ENCODE measurements around the gene MYH15.

MYH15 gene

DNA sequence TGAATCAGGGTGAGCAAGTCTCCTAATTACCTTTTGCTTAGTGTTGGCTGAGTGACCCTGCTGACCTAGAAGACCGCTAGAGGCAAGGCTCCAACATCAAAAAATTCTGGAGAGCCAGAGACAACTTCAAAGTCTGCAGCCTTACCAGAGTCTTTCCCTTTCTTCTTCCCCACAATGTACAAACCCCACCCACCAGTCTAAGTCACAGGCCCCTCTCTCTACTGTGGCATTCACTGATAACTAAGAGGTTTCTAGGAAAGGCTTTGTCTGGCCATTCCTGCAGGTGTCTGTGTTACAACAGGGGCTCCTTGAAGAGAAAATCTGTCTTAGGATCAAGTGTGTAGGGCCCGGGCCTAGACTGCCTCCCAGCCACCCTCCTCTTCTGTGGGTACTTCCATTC is 525 bp downstream of the MYH15 start:
- no peak for DNase-seq (ENCODE audit: low read depth in 2 of 2)

GRCh38 chr3:108509263-108509662 is 1.1 kb downstream of the MYH15 start:
- no peak for DNase-seq (ENCODE audit: low read depth in 2 of 2)

DNA sequence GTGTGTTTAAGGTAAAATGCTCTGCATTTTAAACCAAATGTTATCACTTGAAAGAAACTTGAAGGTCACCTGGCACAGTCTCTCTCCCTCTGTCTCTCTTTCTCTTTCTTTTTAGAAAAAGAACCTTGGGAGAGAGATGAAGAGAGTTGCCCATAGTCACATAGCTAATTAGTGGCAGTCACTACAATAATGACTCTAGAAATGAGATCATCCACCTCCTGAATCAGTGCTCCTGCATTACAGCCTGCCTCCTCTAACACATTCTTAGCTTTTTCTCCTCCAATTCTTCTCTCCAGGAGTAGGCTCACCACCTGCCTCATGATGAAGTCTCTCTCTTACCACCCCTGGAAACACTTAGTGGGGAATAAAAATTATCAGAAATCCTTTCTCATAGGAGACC is 2.5 kb downstream of the MYH15 start:
- DNase-seq (ENCODE audit: low read depth in 2 of 2): no peak

DNA sequence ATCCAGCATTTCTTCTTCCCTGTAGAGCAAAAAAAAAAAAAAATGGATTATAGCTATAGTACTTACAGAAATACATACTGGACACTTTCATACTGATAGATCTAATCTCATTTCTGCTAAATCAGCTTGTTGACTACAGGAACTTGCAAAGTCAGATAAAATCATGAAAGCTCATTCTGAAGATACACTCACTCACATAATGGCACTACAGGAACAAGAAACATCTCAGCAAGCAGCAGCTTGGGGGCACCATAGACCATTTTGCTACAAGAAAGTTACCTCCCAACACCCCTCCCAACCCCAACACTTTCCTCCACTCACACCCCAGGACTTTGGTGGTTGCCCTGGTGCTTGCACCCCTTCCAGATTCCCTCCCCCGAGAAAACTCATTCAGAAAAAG is 4.6 kb downstream of the MYH15 start:
- no peak for DNase-seq (ENCODE audit: low read depth in 2 of 2)

DNA sequence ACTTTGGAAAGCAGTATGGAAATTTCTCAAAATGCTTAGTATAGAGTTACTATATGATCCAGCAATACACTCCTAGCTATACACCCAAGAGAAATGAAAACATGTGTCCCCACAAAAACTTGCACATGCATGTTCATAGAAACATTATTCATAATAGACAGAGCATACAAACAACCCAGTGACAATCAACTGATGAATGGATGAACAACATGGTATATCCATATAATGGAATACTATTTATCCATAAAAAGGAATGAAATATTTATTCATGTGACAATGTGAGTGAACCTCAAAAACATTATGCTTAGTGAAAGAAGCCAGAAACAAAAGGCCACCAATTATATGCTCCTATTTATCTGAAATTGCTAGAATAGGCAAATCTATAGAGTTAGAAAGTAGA is 6.7 kb downstream of the MYH15 start:
- no peak for DNase-seq (ENCODE audit: low read depth in 2 of 2)

DNA sequence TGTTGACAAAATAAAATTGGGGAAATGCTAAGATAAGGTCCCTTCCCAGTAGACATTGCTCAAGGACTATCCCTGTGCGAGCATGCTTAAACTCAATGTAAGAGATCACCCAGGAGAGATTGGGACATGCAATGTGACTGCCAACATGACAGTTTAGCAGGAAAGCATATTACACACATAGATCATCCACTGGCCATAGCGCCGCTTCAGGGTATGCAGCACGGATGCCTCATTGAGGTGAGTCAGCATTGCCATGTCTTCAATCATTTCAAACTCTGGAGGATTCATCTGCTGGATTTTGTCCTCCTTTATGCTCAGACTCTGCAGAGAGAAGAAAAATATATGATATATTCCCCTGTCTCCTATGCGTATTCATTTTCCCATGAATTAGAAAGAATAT is 8.9 kb downstream of the MYH15 start:
- DNase-seq (ENCODE audit: low read depth in 2 of 2): no peak

DNA sequence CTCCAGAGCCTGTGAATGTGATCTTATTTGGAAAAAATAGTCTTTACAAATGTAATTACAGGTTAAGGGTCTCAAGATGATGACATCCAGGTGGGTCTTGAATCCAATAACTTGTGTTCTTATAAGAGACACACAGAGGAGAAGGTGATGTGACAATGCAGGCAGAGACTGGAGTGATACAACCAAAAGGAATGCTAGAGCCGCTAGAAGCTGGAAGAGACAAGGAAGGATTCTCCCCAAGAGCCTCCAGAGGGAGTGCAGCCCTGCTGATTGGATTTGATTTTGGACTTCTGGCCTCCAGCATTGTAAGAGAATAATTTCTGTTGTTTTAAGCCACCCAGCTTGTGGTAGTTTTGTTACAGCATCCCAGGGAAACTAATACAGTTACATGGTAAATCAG is 9.7 kb downstream of the MYH15 start:
- no peak for DNase-seq (ENCODE audit: low read depth in 2 of 2)

GRCh38 chr3:108497271-108497670 is 13.1 kb downstream of the MYH15 start:
- DNase-seq (ENCODE audit: low read depth in 2 of 2): no peak

GRCh38 chr3:108495717-108496116 is 14.7 kb downstream of the MYH15 start:
- DNase-seq (ENCODE audit: low read depth in 2 of 2): no peak

- no peak for DNase-seq (ENCODE audit: low read depth in 2 of 2)
Observed at GRCh38 chr3:108494906-108495531, 15.4 kb downstream of the MYH15 start.

- DNase-seq (ENCODE audit: low read depth in 2 of 2): no peak
Observed at GRCh38 chr3:108493862-108494261, 16.5 kb downstream of the MYH15 start.

GRCh38 chr3:108491456-108491855 is 18.9 kb downstream of the MYH15 start:
- no peak for DNase-seq (ENCODE audit: low read depth in 2 of 2)

DNA sequence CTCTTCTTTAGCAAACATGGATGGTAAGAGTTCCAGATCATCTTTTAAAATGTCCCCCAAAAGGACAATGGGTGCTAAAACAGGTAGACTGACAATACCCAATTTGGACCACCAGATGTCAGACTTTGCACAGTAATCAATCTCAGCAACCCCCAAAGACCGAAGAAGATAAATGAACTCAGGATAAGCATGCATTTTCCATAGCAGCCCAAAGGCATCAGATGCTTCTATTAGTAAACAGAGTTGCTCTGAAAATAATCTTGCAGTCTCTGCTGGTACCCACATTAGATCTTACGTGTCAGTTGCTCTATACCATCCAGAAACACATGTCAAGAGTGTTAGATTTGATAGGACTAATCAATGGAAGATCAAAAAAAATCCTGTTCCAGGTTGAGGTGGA is 20.6 kb downstream of the MYH15 start:
- no peak for DNase-seq (ENCODE audit: low read depth in 2 of 2)

DNA sequence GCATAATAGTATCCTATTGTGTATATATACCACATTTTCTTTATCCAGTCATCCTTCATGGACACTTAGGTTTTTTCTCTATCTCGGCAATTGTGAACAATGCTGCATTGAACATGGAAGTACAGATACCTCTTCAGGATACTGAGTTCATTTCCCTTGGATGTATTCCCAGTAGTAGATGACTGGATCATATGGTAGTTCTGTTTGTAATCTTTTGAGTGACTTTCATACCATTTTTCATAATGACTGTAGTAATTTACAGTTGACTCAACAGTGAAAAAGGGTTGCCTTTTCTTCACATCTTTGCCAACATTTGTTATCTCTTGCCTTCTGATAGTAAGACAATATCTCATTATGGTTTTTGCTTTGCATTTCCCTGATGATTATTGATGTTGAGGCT is 21.8 kb downstream of the MYH15 start:
- no peak for DNase-seq (ENCODE audit: low read depth in 2 of 2)

- DNase-seq (ENCODE audit: low read depth in 2 of 2): no peak
Observed at GRCh38 chr3:108487439-108487838, 23.0 kb downstream of the MYH15 start.

GRCh38 chr3:108486941-108487340 is 23.5 kb downstream of the MYH15 start:
- no peak for DNase-seq (ENCODE audit: low read depth in 2 of 2)

DNA sequence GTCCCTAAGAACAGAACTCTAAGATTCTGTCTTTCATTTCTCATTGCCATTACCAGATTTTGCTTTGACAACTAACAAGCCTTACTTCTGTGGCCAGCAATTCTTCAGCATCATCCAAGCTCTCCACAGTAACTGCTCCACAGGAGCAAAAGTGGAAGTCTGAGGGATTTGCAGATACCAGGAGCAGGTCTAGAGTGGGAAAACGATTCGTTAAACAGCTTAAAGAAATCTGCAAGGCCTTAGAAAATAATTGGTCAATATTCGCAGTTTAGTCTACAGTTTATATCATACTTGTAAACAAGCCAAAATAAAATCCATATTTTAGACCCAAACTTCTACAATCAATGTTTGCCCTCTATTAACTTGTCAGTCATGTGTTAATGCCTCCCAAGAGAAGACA is 24.1 kb downstream of the MYH15 start:
- DNase-seq (ENCODE audit: low read depth in 2 of 2): no peak

DNA sequence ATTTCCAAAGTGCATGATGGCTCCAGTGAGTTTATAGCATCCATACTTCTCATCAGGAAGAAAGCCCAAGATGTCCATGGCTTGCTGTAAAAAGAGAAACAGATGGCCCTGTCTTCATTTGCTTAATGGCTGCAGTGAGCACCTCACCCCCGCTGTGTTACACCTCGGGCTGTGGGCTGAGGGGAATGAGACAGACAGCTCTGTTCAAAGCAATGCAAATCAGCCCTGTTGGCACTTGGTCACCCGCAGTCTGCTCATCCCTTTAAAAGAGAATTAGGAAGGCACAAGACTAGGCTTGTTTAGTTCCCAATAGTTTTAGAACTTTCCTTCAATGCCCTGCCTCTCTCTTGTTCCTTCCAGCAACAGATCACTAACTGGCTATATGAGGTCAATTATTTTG is 25.2 kb downstream of the MYH15 start:
- DNase-seq (ENCODE audit: low read depth in 2 of 2): no peak

- DNase-seq (ENCODE audit: low read depth in 2 of 2): no peak
Observed at GRCh38 chr3:108479224-108479623, 31.2 kb downstream of the MYH15 start.

- peak; percentile 10 to 26 for DNase-seq (ENCODE audit: low read depth in 2 of 2)
Observed at GRCh38 chr3:108477511-108478147, 32.8 kb downstream of the MYH15 start.

GRCh38 chr3:108475220-108475782 is 35.1 kb downstream of the MYH15 start:
- no peak for DNase-seq (ENCODE audit: low read depth in 2 of 2)

DNA sequence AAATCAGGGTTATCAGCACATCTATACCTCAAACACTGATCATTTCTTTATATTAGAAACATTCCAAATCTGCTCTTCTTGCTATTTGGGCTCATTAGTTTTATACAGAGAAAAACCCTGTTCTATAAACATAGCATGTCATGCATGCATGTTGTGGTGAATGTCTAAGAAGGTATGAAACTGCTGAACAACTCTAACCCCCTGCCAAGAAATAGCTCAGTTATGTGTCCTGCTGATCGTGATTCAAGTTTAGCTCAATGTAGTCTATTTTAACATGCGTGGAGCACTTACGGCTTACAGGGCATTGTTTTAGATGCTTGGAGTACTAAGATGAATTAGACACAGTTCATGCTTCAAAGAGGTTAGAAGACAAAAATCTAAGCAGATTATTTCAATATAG is 35.8 kb downstream of the MYH15 start:
- no peak for DNase-seq (ENCODE audit: low read depth in 2 of 2)

GRCh38 chr3:108473711-108474110 is 36.7 kb downstream of the MYH15 start:
- DNase-seq (ENCODE audit: low read depth in 2 of 2): no peak
